ENCODE results near the gene LARP4. TPM values are rescaled to one million over a fixed set of nuclear protein-coding genes. Genes with fewer than 3 reads are reported as not detected.

The LARP4 gene
- total RNA-seq, 1 donor from 2014 or later: 88.4 TPM

- Histone ChIP-seq H3K79me2 (ENCODE audit: low read depth) (peaks cover 63% of the 10 kb centered on the region), H3K9me3 (ENCODE audit: low read depth) (no peaks in the 10 kb centered on the region), H3K4me3 (no peak overlapping the region), H3K36me3 (no peaks in the 10 kb centered on the region), H3K4me2 (no peak overlapping the region), H2AFZ (replicated peaks) (no peak overlapping the region), H3K27me3 (no peaks in the 10 kb centered on the region), H4K20me1 (ENCODE audit: low read depth) (peaks cover 22% of the 10 kb centered on the region), H3K9ac (no peak overlapping the region), H3F3A (ENCODE audit: low read depth) (peaks cover 7% of the 10 kb centered on the region), H3K4me1 (peaks cover 17% of the 10 kb centered on the region), H3K27ac (no peak overlapping the region)
- Mint-ChIP-seq H3K27me3 (ENCODE audit: insufficient read depth, low read depth) (no peaks in the 10 kb centered on the region), H3K27ac (peak overlapping the region; percentile 28), H3K9me3 (no peaks in the 10 kb centered on the region), H3K4me1 (peaks cover 16% of the 10 kb centered on the region), H3K4me3 (no peak overlapping the region), H3K36me3 (peaks cover 6% of the 10 kb centered on the region)
- no peak for TF ChIP-seq EZH2 (IDR thresholded peaks at IDR 0.05)
- no peak for TF ChIP-seq EZH2phosphoT487 (IDR thresholded peaks at IDR 0.05)
- TF ChIP-seq, protein P1, sequence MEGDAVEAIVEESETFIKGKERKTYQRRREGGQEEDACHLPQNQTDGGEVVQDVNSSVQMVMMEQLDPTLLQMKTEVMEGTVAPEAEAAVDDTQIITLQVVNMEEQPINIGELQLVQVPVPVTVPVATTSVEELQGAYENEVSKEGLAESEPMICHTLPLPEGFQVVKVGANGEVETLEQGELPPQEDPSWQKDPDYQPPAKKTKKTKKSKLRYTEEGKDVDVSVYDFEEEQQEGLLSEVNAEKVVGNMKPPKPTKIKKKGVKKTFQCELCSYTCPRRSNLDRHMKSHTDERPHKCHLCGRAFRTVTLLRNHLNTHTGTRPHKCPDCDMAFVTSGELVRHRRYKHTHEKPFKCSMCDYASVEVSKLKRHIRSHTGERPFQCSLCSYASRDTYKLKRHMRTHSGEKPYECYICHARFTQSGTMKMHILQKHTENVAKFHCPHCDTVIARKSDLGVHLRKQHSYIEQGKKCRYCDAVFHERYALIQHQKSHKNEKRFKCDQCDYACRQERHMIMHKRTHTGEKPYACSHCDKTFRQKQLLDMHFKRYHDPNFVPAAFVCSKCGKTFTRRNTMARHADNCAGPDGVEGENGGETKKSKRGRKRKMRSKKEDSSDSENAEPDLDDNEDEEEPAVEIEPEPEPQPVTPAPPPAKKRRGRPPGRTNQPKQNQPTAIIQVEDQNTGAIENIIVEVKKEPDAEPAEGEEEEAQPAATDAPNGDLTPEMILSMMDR (IDR thresholded peaks at IDR 0.05): no peak
- DNase-seq (ENCODE audit: low spot score): no peak
These were observed 128.7 kb downstream of the LARP4 start for GRCh38 chr12:50529345-50529744.

Other genes with a start within 250 kb of the LARP4 start
- gene CERS5, start 233.5 kb upstream of the LARP4 start, total RNA-seq (ENCODE audit: low replicate concordance): 44.2 and 48.0 TPM in 2 replicates
- gene LIMA1, start 117.4 kb upstream of the LARP4 start, total RNA-seq (ENCODE audit: low replicate concordance): 19.1 and 25.0 TPM in 2 replicates
- not detected in 2 replicates for gene FAM186A, start 4.3 kb upstream of the LARP4 start, total RNA-seq (ENCODE audit: low replicate concordance)
- 37.1 and 37.4 TPM in 2 replicates for gene DIP2B, start 104.1 kb downstream of the LARP4 start, total RNA-seq (ENCODE audit: low replicate concordance)

Measured in neural progenitor cell (in vitro differentiated cells).